ENCODE results near the gene RNASE9.
"Not testable (repeated sequence)": the region's sequence is repeated elsewhere in the genome, so short reads cannot be mapped to it uniquely, and the experiment has no call there.

The RNASE9 gene

GRCh38 chr14:20560961-20561360 lies at the start of gene RNASE9:
TSS of gene RNASE9 (minus strand) at chr14:20561047.
- DNase-seq = no peak

DNA sequence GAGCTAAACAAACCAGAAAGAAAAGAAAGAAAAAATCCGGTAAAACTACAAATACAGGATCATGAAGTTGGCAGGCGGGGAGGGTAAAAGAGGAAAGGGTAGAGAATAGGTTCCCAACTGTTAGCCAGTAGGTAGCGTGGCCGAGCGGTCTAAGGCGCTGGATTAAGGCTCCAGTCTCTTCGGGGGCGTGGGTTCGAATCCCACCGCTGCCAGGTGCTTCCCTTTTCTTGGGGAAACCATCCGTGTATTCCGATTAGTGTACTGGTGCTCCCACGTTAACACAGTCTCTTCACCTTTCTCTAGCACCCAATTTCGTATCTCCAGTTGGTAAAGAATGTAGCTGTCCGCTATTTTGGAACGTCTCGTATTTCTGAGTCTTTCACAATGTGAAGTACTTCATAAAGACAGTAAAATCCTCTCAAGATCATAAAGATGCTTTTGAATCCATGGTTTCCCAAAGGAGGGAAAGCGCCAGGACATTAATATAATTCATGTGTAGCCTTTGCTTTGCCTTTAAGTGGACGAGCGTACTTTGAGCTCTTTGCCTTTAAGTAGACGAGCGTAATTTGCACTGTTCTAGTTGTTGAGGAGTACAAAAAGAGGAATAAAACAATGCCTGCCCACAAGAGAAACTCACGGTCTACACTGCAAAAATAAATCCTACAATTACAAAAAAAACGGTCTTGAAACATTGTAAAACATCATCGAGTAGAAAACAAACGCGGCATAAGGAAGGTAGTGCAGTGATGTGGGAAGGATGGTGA lies 49.3 kb upstream of the RNASE9 start:
- peak; percentile 80 for DNase-seq

DNA sequence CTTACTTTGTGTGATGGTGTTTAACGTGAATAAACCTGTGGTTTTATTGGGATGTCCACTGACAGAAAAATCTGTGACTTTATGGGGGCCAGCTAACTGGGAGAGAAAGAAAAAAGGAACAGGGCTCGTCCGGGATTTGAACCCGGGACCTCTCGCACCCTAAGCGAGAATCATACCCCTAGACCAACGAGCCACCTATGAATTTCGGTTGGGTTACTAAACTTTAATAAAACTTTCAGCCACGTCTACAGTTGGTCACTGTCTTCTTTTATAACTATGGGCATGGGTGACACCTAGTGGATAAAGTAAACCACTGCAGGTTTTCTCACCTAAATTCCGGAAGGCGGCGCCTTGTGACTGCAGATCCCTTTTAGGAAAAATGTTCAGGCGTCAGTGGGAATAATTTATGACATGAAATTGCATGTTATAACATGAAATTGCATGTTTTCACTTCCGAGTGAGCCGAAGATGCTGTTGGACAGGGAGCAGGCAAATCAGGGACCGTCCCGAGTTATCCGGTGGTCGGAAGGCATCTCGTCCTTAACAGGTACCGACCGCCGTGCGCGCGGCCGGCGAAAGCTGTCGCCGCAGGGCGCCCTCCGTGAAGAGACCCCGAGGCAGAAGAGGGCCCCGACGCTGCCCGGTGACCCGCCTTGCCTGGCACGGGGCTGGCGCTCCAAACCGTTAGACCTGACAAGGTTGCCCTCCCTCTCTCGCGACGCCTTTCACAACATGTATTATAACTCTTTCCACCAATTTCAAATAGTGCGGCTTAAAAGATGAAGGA lies 48.6 kb upstream of the RNASE9 start:
- DNase-seq = peak; percentile 84

DNA sequence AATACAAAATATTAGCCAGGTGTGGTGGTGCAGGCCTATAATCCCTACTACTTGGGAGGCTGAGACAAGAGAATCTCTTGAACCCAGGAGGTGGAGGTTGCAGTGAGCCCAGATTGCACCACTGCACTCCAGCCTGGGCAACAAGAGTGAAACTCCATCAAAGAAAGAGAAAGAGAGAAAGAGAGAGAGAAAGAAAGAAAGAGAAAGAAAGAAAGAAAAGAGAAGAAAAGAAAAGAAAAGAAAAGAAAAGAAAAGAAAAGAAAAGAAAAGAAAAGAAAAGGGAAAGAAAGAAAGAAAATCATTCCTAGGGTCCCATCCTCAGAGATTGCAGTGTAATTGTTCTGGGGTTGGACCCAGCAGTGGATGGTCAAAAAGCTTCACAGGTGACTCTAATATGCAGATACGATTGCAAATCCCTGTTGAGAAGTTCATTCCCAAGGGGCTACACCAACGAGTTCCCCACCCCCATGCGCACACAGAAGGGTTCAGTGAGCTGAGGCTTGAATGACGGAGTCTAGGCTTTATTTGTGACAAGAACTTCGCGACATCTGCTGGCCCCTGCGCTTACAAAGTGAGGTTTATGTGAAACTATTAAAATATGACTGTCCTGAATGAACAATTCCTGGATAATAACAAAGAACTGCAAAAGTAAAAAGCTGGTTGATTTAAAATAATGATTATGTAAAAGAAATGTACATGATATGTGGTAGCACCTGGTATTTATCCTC lies 47.7 kb upstream of the RNASE9 start:
- DNase-seq = no peak

DNA sequence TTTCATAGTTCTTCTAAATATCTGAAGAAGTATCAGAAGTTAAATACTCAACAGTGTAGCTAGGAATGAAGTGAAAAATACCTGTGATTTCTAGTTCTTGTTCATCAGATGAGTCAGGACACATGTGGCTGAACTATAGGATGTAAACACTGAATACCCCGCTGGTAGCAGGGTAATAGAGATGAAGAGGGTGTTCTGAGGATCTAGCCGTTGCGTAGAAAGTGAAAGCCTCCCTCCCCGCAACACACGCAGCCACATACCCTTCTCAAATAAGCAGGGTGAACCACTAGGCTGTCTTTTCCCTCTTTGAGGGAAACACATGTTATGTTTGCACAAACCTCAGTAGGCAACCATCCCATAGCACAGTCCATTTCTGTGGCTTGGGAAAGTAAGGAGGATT lies 46.8 kb upstream of the RNASE9 start:
- no peak for DNase-seq

GRCh38 chr14:20606902-20607242 lies 46.0 kb upstream of the RNASE9 start:
- no peak for DNase-seq

DNA sequence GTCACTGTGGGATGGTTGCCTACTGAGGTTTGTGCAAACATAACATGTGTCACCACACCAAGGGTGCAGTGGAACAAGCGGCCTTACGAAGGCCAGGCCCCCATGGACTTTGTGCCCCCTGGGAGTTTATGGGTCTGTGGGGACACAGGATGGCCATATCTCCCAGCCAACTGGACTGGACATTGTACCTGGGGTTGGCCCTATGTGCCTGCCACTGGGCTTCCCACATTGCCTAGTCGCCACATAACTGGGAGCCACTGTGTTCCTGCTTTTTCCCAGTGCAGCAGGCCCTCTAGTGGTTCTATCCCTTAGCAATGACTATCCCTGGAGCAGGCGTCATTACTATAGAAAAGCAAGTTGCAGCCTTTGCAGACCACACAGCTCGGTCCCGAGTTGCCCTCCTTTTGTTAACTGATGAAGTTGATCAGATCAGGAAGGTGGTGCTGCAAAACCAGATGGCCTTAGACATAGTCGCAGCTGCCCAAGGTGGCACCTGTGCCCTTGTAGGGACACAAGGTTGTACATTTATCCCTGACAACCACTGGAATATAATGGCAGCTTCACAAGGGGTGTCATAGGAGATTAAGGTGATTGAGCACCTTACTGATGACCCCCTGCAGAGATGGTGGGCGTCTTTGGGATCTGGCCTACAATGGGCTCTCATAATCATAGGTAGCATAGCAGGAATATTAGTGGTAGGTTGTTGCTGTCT lies 45.5 kb upstream of the RNASE9 start:
- DNase-seq = peak; percentile 31

DNA sequence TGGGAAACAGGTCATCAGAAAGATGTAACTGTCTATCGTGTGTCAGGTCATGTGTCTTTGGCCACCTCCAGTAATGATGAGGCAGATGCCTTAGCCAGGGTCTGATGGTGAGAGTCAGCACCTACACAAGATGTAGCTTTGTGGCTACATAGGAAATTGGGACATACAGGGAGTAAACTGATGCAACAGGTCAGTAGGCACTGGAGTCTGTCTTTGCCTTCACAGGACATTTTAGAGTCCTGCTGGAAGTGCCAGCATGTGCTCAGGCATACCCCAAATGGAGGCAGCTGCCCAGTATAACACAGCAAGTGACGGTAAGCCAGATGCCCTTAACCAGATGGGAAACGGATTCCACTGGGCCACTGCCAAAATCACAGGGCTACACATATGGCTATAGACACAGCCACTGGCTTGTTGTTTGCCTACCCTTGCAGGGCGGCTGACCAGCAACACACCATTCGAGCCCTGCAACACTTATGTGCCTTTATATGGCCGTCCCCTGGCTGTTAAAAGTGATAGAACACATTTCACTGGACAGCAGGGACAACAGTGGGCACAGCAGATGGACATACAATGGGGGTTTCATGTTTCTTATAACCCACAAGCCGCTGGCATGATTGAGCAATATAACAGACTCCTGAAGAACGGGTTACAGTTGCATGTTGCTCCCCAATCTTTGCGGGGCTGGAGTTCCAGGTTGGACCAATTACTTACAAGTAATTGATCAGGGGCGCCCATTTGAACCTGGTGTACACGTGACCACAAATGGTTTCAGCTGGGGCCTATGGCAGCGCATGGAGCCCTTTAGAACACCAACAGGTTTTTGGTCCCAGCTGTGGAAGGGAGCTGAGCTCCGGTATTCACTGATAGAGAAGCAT lies 43.2 kb upstream of the RNASE9 start:
- no peak for DNase-seq

DNA sequence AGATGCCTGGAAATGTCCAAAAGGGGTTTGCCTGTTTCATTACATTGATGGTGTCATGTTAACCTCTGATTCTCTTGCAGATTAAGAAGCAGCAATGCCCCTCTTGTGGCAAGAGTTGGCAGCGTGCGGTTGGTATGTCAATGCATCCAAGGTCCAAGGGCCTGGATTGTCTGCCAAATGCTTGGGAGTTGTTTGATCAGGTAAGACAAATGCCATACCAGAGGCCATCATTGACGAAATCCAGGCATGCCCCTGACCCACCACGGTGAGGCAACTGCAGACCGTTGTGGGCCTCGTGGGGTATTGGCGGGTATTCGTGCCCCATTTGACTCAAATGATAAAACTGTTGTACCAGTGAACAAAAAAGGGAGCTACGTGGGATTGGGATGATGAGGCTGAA lies 41.7 kb upstream of the RNASE9 start:
- no peak for DNase-seq

DNA sequence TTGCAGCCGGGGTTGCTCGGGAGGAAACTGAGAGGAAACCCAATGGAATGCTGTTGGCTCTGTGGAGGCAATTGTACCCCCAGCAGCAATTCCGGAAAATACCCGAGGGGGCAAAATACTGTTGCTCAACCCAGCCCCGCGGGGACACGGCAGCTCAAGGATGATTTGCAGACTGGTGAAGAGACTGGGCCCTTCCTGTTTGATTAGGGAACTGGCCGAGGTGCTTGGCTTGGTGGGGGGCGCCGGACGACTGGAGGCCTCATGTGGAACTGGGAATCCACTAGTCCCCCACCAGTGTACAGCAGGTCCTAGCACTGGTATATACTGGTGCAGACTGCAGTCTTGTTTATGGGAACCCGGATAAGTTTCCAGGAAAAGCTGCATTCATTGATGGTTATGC lies 40.7 kb upstream of the RNASE9 start:
- DNase-seq = no peak

GRCh38 chr14:20597108-20597507 lies 36.3 kb upstream of the RNASE9 start:
- no peak for DNase-seq

GRCh38 chr14:20595726-20596125 lies 34.9 kb upstream of the RNASE9 start:
- not testable (repeated sequence) for DNase-seq

- no peak for DNase-seq
Observed at GRCh38 chr14:20592574-20592973, 31.7 kb upstream of the RNASE9 start.

DNA sequence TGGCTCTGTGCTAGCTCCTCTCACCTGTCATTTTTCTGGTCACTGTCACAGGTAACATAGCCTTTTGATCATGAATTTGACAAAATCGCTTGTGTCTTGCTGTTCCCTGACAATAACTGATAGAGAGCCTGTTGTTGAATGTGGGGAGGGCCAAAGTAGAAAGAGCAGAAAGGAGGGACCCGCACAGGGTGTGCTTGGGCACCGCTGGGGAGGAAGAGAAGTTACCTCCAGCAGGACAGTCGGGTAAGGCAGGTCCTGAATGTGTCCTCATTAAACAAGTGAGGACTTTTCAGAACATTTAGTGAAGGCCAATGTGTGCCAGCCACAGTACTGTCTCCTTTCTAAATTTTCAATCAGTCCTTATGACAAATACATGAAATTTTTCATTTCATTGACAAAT lies 30.4 kb upstream of the RNASE9 start, which contains the start of gene RNASE12:
TSS of gene RNASE12 (minus strand) at position 142 of the 400 bp plus-strand sequence. CDS start 653 bp downstream, outside the sequence.
- DNase-seq = no peak

DNA sequence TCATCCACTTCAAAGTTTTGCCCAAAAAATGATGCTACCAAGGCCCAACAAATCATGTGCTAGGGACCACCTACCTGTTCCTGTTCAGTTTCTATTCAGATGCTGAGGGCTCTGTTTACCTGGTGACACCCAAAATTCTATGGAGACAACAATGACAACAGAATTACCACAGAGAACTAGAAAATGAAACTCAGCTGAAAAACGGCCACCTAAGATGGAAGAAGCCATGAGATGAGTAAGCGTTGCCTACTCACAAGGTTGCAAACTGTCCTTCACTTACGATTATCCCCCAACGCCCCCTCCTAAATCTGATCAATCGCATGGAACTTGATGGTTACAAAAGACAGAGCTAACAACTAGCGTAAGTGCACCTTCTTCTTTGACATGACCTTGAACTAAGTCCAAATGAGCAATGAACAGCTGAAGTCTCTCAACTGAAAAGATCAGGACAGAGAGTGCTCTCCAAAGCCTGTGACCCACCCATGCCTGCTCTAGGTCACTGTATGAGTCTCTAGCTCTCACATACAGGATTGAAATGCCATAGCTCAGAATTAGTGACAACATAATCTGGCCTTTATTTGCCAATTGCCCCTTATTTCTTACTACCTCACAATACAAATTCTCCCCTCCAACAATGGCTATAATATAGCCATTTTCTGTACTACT lies 26.8 kb upstream of the RNASE9 start, which contains the start of gene RNASE11:
TSS of gene RNASE11 (minus strand) at position 513 of the 666 bp plus-strand sequence.
- no peak for DNase-seq

- DNase-seq = no peak
Observed at GRCh38 chr14:20583908-20584307, 23.1 kb upstream of the RNASE9 start.

- DNase-seq = no peak
Observed at GRCh38 chr14:20583142-20583541, 22.3 kb upstream of the RNASE9 start.

GRCh38 chr14:20580242-20580641 lies 19.4 kb upstream of the RNASE9 start:
- DNase-seq = no peak

DNA sequence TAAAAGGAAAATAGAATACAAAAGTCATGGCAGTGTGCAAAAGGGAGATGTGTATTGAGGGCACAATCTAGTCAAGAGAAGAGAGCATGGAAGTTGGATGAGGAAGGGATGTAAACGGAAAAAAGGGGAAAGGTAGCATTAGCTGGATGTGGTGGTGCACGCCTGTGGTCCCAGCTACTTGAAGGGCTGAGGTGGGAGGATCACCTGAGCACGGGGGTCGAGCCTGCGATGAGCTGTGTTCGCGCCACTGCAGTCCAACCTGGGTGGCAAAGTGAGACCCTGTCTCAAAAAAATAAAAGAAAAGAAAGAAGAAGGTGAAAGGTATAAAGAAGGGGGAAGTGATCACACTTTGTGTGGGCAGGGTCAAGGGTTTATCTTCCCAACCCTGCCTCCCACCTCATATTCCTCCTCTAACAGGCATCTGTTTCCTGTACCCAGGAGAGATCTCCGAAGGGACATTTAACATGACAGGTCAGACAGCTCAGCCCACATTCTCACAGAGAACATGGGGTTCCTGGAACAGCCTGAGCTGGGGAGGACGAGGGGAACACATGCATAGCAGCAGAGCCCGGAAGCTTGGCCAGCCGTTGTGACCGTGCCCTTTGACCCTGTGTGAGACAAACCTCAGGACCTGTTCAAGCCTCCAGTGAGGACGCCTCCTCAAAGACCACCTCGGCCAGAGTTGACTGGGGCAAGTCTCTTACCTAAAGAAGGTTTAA lies 18.1 kb upstream of the RNASE9 start:
- DNase-seq = no peak

- no peak for DNase-seq
Observed at GRCh38 chr14:20578325-20578724, 17.5 kb upstream of the RNASE9 start.

Data from HCEC 1CT (cell line).